GM18520 (cell line): ENCODE data around the gene LHPP.
"Not testable (repeated sequence)": the region's sequence is repeated elsewhere in the genome, so short reads cannot be mapped to it uniquely, and the experiment has no call there.

Source experiments
- ATAC-seq: cut with Tn5 transposase; IDR thresholded peaks from one replicate; pipeline ENCODE4 v1.9.1; 2021; ENCODE audit not compliant: unreplicated experiment

LHPP gene

GRCh38 chr10:124602646-124603365 is 141.2 kb downstream of the LHPP start:
- ATAC-seq: no peak

- ATAC-seq: no peak
Observed at GRCh38 chr10:124603376-124604213, 142.0 kb downstream of the LHPP start.

GRCh38 chr10:124604214-124605000 is 142.8 kb downstream of the LHPP start:
- ATAC-seq: no peak

GRCh38 chr10:124605001-124605370 is 143.4 kb downstream of the LHPP start:
- ATAC-seq: no peak

- no peak for ATAC-seq
Observed at GRCh38 chr10:124605481-124605855, 143.8 kb downstream of the LHPP start.

GRCh38 chr10:124605856-124606812 is 144.5 kb downstream of the LHPP start:
- ATAC-seq: no peak

GRCh38 chr10:124606822-124607221 is 145.2 kb downstream of the LHPP start:
- ATAC-seq: no peak

- ATAC-seq: no peak
Observed at GRCh38 chr10:124607693-124608092, 146.1 kb downstream of the LHPP start.

GRCh38 chr10:124608093-124608721 is 146.6 kb downstream of the LHPP start:
- ATAC-seq: no peak

- ATAC-seq: no peak
Observed at GRCh38 chr10:124609698-124610097, 148.1 kb downstream of the LHPP start.

GRCh38 chr10:124610186-124610585 is 148.6 kb downstream of the LHPP start:
- ATAC-seq: not testable (repeated sequence)

GRCh38 chr10:124610851-124611250 is 149.2 kb downstream of the LHPP start:
- not testable (repeated sequence) for ATAC-seq

GRCh38 chr10:124611738-124612137 is 150.1 kb downstream of the LHPP start:
- no peak for ATAC-seq

- ATAC-seq: no peak
Observed at GRCh38 chr10:124612611-124613498, 151.2 kb downstream of the LHPP start.

- no peak for ATAC-seq
Observed at GRCh38 chr10:124614003-124614659, 152.5 kb downstream of the LHPP start.

GRCh38 chr10:124615259-124615658 is 153.6 kb downstream of the LHPP start:
- no peak for ATAC-seq

- no peak for ATAC-seq
Observed at GRCh38 chr10:124616040-124616835, 154.6 kb downstream of the LHPP start.

- no peak for ATAC-seq
Observed at GRCh38 chr10:124616836-124617130, 155.2 kb downstream of the LHPP start.
